GM10266 (cell line): ENCODE data around the gene RILPL2.

Source experiments
- DNase-seq: peaks from one replicate; pipeline ENCODE4 v3.0.0; 2012; ENCODE audit errors: extremely low spot score
- TF ChIP-seq, protein P1 (sequence below): IDR thresholded peaks from 2 replicates; pipeline ENCODE4 v1.5.1; 2012; ENCODE audit warnings: mild to moderate bottlenecking, low read depth; ENCODE audit not compliant: control insufficient read depth, insufficient read depth; ENCODE audit errors: missing control alignments

Gene RILPL2

DNA sequence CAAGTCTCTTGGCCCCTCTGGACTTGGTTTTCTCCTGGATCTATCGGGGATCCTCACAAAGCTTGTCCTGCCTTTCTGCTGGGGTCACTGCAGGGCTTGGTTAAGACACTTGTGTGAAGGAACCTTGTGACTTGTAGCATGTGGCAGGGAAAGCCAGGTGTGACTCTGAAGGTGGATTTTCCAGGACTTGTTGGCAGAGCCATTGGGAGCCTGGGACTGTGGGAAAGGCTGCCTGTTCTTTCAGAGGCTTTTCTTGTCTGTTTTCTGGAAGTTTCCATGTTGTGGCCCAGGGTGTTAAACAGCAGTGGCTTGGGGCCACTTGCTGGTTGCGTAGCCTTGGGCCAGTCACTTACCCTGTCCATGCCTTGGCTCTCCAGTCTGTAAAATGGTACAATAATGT is 39.9 kb downstream of the RILPL2 start:
- TF ChIP-seq, protein P1, sequence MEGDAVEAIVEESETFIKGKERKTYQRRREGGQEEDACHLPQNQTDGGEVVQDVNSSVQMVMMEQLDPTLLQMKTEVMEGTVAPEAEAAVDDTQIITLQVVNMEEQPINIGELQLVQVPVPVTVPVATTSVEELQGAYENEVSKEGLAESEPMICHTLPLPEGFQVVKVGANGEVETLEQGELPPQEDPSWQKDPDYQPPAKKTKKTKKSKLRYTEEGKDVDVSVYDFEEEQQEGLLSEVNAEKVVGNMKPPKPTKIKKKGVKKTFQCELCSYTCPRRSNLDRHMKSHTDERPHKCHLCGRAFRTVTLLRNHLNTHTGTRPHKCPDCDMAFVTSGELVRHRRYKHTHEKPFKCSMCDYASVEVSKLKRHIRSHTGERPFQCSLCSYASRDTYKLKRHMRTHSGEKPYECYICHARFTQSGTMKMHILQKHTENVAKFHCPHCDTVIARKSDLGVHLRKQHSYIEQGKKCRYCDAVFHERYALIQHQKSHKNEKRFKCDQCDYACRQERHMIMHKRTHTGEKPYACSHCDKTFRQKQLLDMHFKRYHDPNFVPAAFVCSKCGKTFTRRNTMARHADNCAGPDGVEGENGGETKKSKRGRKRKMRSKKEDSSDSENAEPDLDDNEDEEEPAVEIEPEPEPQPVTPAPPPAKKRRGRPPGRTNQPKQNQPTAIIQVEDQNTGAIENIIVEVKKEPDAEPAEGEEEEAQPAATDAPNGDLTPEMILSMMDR: no peak
- no peak for DNase-seq

- DNase-seq: no peak
- TF ChIP-seq, protein P1: no peak
Measured at GRCh38 chr12:123395236-123395635, 41.2 kb downstream of the RILPL2 start.

GRCh38 chr12:123393747-123394146 is 42.7 kb downstream of the RILPL2 start:
- TF ChIP-seq, protein P1: no peak
- no peak for DNase-seq

DNA sequence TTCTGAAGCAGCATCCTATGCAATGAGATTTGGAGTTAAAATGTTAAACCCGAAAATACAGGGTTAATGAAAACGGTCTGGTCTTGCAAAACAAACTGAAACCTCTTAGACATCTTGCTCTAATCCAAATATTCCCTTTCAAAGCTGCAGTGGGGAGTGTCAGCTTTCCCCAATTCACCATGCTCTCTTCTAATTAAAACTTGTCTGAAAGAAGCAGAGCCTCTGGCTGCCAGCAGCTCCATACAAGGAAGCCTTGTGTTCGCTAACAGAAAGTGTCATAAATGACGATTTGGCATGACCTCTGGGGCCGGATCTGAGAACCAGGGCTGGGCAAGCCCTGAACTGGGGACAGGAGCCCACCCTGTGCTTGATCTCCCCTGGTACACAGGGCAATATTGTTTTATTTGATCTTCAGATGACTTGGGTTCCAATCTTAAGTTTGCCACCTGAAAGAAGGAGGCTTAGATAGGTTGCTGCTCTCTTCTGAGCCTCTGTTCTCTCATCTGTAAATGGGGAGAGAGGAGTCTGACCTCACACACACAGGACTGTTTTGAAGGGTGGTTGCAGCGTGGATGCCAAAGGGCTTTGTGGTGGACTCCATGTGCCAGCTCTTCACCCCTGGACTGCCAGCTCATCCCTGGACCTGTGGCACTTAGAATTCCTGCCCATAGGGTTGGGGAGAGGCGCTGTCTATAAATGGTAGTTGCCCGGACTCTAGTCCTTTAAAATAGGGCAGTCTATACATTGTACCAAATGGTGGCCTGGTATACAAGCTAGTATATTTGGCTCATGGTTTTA is 44.7 kb downstream of the RILPL2 start:
- DNase-seq: no peak
- TF ChIP-seq, protein P1: no peak

DNA sequence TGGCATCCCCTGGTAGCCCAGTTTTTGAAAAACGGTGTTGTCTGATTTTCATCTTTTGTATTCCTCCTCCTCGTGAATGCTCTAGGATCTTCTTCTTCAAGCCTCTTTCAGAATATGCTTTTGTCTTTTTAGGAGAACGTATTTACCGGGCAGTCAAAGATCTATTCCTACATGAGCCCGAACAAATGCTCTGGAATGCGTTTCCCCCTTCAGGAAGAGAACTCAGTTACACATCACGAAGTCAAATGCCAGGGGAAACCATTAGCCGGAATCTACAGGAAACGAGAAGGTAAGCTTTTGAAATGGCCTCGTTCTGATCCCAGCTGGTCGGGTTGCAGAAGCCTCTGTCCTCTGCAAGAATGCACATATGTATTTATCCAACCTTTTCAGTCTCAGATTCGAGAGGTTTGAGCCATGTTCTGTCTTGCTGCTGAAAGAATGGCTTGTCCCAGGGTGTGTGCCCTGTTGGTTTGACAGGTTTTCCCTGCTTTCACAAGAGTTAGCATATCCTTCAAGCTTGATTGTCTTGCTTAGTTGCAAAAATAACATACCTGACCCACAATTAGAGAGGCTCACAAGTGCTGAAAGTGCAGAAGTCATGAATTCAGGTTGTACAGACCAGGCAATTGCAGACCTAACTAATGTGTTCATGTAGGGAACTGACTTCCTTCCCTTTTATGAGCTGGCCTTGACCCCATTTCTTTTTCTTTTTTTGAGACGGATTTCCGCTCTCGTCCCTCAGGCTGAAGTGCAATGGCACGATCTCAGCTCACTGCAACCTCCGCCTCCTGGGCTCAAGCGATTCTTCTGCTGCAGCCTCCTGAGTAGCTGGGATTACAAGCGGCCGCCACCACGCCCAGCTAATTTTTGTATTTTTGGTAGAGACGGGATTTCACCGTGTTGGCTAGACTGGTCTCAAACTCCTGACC is 45.7 kb downstream of the RILPL2 start:
- TF ChIP-seq, protein P1: no peak
- no peak for DNase-seq

DNA sequence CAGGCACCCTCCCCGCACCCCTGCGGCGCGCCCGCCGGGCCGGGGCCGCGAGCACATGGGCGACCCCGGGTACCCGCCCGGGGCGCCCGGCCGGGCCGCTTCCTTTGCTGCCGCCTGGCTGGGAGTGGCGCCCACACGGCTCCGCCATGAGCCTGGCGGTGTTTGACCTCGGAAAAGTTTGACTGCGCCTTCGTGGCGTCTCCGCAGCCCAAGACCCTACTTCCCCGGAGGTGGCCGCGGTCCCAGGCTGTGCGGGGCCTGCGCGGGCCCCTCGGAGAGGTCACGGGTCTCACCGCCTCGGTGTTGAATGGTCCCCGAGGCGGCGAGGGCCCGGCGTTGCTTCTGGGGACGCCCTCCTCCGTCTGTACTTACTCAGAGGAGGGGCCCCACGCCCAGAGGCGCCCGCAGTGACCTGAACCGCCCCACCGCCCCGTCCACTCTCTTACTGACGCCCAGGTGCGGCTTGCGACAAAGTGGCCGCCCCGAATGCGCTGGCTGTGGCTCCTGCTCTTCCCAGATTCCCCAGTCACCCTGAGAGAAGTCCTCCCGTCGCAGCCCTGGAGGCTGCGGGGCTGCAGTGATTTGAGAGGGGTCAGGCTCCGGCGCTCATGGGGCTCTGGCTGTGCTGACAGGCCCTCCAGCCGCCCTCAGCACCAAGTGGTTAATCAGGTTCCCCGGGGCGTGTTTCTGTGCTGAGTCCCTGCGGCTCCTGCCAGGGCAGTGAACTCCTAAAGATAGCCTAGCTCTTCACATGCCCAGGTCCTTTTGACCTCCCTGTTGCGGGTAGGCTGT is 46.7 kb downstream of the RILPL2 start:
- TF ChIP-seq, protein P1: no peak
- DNase-seq: peak; percentile 79
